GM19324 (cell line): ENCODE results near the gene FALEC.
"Not testable (repeated sequence)": the region's sequence is repeated elsewhere in the genome, so short reads cannot be mapped to it uniquely, and the experiment has no call there.

Experiments
- ATAC-seq: cut with Tn5 transposase; IDR thresholded peaks from one replicate; pipeline ENCODE4 v1.9.1; 2021; ENCODE audit warnings: mild to moderate bottlenecking, moderate library complexity; ENCODE audit not compliant: unreplicated experiment, low FRiP score

Gene FALEC

DNA sequence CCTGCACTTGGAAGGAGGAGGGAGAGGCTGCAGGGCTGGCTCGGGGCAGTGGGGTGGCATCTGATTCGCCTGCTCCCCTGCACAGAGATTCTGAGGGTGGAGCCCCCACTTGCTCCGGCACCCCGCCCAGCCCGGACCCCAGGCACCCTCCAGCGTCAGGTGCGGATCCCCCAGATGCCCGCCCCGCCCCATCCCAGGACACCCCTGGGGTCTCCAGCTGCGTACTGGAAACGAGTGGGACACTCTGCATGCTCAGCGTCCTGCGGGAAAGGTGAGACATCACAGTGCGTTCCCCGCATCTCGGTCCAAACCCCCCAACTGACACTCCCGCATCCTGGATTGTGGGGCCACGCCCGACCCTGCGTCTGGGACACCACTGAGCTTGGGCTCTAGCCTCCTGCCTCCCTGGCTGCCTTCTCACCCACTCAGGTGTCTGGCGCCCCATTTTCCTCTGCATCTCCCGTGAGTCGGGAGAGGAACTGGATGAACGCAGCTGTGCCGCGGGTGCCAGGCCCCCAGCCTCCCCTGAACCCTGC is 41.6 kb downstream of the FALEC start:
- ATAC-seq, result no peak

DNA sequence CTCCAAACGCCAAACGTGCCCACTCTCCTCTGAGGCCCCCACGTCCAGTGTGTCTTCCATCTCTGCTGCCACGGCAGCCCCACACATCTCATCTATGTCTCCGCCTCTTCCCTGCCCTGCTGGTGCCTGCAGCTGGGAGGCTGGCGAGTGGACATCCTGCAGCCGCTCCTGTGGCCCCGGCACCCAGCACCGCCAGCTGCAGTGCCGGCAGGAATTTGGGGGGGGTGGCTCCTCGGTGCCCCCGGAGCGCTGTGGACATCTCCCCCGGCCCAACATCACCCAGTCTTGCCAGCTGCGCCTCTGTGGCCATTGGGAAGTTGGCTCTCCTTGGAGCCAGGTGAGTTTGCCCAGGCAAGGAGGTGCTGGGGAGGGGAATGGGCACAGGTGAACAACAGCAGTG is 42.3 kb downstream of the FALEC start:
- no peak for ATAC-seq

DNA sequence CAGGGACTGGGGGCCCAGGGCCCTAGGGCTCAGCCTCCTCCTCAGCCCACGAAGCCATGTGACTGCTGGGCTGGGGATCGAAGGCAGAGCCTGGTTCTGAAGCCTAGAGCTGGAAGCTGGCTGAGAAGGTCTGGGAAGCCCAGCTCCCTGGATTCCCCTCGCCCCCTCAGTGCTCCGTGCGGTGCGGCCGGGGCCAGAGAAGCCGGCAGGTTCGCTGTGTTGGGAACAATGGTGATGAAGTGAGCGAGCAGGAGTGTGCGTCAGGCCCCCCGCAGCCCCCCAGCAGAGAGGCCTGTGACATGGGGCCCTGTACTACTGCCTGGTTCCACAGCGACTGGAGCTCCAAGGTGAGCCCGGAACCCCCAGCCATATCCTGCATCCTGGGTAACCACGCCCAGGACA is 42.8 kb downstream of the FALEC start:
- no peak for ATAC-seq

DNA sequence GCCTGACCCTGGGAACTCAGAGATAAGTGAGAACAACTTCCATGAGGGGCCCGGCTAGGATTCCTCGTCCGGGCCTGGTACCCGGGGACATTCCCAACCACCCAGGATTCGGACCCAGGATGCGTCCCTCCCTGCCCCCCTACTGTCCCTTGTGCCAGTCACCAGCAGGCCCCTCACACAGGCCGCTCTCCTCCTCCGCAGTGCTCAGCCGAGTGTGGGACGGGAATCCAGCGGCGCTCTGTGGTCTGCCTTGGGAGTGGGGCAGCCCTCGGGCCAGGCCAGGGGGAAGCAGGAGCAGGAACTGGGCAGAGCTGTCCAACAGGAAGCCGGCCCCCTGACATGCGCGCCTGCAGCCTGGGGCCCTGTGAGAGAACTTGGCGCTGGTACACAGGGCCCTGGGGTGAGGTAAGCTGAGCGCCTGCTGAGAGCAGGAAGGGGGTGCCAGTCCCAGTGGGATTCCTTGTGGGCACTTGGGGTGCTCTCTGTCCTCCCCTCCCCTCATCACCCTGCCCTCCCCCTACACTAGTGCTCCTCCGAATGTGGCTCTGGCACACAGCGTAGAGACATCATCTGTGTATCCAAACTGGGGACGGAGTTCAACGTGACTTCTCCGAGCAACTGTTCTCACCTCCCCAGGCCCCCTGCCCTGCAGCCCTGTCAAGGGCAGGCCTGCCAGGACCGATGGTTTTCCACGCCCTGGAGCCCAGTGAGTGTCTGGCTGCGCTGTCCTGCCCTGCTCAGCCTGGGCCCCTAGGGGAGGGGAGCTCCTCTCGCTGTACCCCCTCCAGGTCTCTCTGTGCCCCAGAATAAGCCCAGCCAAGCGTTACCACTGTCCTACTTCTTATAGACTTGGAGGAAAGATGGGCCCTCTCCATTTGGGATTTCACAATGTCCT is 43.5 kb downstream of the FALEC start:
- no peak for ATAC-seq

DNA sequence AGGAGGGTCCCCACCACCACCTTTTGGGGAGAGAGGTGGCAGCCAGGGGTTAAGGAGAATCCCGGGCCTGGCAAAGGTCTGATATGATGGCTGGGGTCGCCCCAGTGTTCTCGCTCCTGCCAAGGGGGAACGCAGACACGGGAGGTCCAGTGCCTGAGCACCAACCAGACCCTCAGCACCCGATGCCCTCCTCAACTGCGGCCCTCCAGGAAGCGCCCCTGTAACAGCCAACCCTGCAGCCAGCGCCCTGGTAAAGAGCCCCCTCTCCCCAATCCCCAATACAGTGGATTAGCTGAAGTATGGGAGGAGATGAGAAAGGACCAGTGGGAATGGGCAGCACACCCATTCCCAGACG is 44.1 kb downstream of the FALEC start:
- no peak for ATAC-seq

DNA sequence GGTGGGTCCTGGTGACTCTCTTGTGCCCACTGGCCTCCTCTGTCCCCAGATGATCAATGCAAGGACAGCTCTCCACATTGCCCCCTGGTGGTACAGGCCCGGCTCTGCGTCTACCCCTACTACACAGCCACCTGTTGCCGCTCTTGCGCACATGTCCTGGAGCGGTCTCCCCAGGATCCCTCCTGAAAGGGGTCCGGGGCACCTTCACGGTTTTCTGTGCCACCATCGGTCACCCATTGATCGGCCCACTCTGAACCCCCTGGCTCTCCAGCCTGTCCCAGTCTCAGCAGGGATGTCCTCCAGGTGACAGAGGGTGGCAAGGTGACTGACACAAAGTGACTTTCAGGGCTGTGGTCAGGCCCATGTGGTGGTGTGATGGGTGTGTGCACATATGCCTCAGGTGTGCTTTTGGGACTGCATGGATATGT is 44.5 kb downstream of the FALEC start:
- no peak for ATAC-seq

DNA sequence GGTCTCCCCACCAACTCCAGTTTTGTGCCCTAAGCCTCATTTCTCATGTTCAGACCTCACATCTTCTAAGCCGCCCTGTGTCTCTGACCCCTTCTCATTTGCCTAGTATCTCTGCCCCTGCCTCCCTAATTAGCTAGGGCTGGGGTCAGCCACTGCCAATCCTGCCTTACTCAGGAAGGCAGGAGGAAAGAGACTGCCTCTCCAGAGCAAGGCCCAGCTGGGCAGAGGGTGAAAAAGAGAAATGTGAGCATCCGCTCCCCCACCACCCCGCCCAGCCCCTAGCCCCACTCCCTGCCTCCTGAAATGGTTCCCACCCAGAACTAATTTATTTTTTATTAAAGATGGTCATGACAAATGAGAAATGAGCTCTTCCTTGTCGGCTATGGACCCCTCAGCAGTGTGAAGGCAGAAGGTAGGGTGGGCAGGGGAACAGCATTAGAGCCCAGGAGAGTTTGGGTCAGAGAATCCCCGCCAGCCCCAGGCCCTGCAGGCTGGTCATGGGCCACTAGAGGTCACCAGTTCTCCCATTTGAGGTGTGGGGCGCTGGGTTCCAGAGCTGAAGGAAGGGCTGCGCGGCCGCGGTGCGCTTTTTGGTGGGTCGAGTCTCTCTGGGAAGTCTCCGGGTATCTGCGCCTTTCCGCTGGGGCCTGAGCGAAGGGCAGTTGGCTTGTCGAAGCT is 45.2 kb downstream of the FALEC start:
- peak; percentile 25 for ATAC-seq

DNA sequence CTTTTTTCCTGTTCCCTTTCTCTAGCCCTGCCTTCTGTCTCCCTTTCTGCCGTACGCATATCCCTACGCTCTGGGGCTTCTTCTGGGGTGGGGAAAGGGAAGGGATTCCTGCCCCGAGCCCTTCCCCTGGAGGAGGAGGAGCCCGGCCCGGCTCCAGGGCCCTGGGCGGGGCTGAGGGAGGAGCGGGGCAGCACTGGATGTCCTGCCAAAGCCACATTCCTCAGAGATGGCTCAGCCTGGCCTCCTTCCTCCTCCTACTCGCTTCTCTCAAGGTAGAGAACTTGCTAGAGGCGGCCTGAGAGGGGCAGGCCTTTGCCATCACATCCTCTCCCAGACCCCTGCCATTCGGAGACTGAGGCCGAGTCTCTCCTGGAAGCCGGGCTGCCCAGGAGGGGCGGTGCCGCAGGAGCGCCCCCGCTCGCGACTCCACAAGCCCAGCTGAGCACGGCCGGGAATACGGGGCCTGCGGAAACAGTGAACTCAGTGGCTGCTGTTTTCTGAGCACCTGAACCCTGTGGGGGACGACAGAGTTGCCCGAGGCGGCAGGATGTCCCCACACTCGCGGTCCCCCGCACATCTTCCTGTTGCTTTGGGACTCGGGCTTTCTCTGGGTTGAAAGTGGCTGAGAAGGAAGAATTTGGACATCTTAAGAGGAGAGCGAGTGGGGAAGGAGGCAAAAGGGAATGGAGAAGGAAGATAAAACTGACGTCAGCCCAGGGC is 45.9 kb downstream of the FALEC start:
- peak; percentile 6 for ATAC-seq

DNA sequence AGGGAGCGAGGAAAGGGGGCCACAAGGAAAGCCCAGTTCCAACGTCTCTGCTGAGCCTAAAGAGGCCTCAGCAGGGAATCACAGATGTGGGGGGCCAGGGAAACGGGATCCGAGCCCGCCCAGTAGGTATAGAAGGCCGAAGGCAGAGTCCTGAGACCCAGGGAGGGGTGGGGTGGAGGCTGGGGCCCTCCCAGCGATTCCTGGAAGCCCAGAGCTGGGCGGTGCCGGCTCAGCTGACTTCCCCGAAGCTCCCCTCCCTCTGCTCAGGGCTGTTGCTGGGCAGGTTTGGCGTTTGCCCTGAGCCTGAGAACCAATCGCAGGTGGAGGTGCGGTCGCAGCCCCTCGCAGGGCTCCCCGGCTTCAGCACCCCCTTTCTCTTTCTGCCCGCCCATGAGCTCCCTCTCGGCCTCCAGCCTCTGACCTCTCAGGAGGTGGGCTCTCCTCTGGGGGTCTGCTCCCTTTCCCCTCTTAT is 46.5 kb downstream of the FALEC start:
- ATAC-seq, result peak; percentile 54

DNA sequence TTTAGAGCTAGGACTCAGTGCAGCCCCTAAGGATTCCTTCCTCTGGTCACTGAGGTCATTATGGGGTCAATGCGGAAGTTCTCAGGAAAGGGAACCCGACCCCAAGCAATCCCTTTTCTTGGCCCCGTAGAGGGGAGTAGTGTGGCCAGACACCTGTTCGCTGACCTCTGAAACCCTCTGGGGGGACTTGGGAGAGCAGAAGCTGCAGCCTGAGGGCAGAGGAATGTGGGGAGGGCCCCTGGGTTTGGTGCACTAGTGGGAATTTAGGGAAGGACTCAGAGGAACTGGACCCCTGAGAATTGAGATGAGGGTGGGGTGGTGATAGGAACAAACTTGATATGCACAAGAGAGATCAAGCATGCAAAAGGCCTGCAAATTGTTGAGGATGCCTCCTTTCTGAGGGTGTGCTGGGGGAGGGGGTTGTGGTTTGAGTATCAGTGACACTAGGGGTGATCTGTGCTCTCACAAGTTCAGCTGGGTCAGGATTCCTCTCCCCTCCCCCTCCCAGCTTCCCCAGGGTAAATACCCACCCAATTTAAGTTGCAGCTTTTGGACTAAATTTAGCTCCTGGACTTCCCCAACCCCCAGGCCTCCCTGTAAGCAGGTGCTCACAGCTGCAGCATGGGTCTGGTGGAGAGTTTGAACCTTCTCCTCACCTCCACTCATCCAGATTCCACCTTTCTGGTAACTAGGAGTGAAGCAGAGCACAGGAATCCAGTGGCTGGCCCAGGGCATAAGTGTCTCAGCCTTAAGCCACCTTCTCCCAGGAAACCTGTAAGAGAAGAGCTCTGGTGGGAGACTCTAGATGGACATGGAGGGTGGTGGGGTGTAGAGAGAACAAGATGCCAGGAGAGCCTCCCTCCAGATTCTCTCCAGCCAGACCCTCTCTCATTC is 47.1 kb downstream of the FALEC start:
- peak; percentile 39 for ATAC-seq

DNA sequence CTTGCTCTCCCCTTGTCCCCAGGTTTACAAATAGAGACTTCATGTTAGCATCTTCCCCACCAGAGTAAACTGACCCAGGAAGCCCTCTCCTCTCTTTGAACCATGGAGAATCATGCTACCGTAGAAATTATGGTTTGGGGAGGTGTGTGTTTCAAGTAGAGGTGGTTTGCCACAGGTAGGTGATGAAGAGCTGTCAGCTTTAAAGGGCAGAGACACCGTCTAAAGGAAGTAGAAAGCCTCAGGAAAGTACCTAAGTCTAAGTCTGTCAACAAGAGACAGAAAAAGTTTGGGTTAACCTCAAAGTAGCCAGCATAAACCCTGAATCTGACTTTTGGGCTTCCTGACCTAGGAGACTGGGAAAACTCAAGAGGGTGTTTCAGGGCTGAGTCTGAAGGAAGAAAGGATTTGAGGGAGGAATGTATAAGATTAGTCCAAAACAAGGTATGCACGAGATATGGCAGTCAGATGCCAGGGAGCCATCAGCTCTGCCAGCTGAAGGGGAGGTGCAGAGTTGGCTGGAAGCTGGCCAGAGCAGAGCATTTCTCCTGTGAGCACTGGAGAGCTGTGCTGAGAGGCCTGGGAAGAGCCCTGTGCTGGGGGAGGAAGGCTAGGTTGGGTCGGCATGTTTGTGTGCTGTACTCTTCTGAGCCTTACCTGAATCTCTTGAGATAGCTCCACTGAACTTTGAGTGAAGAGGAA is 47.9 kb downstream of the FALEC start:
- no peak for ATAC-seq

DNA sequence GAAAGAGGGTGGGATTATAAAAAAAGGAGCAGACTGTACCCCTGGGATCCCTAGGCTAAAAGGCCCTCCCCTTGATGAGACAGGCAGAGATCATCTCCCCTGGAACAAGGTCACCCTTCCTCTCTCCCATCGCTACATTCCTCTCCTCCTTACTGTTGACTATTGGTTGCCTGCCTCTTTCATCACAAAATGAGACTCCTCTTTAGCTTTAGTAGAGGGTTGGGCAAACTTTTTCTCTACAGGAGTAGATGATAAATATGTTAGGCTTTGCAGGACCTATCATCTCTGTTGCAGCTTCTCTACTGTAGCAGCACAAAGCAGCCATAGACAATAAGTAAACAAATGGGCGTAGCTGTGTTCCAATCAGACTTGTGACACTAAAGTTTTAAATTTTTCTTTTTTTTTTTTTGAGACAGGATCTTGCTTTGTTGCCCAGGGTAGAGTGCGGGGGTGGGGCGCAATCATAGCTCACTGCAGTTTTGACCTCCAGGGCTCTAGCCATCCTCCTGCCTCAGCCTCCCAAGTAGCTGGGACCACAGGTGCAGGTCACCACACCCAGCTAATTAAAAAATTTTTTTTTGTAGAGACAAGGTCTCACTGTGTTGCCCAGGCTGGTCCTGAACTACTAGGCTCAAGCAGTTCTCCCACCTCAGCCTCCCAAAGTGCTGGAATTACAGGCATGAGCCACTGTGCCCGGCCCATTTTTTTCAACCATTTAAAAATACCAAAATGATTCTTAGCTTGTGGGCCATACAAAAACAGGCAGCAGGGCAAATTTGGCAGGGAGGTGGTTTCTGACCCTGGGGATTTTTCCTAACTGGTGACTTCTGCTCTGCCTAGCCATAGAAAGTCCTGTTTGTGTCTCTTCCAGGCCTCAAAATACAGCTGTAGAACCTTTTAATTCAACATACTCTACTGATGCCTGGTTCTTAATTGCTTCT is 48.8 kb downstream of the FALEC start:
- ATAC-seq, result no peak

DNA sequence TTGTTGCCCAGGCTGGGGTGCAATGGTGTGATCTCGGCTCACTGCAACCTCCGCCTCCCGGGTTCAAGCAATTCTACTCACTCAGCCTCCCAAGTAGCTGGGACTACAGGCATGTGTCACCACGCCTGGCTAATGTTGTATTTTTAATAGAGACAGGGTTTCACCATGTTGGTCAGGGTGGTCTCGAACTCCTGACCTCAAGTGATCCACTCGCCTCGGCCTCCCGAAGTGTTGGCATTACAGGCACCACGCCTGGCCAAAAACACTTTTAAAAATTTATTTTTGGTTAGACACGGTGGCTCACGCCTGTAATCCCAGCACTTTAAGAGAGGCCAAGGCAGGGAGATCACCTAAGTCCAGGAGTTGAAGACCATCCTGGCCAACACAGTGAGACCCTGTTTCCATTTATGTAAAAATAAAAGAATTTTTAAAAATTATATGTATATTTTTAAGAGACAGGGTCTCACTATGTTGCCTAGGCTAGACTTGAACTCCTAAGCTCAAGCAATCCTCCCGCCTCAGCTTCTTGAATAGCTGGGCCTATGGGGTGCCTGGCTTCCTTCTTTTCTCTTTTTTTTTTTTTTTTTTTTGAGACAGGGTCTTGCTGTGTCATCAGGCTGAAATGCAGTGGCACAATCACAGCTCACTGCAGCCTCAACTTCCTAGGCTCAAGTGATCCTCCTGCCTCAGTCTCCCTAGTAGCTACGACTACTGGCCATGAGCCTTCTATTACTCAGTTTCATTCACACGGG is 49.9 kb downstream of the FALEC start:
- not testable (repeated sequence) for ATAC-seq

DNA sequence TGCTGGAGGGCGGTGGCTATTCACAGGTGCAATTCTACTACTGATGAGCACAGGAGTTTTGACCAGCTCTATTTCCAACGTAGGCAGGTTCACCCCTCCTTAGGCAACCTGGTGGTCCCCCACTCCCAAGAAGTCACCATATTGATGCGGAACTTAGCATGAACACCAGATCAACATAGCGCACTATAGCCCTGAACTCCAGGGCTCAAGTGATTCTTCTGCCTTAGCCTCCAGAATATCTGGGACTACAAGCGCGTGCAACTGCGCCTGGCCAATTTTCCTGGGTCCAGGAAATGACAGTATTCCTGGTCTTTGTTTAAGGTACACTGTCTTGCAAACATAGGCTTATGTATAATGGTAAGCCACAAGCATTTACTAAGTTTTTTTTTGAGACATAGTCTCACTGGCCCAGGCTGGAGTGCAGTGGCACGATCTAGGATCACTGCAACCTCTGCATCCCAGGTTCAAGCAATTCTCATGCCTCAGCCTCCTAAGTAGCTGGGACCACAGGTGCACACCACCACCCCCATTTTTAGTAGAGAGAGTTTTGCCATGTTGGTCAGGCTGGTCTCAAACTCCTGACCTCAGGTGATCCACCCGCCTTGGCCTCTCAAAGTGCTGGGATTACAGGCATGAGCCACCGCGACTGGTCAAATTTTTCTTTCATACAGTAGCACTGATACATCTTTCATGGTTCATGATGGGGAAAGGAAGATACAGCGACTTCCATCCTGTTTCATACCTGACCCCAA is 51.2 kb downstream of the FALEC start:
- no peak for ATAC-seq

DNA sequence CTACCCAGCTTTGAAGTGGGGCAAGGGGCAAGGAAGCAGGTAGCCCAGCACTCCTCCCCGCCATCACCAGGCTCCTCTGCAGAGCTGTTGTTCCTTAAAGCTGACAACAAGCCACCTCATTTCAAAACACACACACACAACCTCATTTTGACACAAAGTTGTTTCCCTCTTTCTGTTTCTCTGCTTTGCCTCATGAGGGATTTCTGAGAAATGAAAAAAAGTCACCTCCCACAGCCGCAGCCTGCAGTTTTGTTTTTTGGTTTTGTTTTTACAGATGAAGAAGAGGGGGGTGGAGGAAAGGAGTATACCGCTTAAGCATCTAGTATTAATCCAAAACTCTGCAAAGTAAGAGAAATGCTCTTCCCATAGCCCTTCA is 51.8 kb downstream of the FALEC start:
- ATAC-seq, result no peak

DNA sequence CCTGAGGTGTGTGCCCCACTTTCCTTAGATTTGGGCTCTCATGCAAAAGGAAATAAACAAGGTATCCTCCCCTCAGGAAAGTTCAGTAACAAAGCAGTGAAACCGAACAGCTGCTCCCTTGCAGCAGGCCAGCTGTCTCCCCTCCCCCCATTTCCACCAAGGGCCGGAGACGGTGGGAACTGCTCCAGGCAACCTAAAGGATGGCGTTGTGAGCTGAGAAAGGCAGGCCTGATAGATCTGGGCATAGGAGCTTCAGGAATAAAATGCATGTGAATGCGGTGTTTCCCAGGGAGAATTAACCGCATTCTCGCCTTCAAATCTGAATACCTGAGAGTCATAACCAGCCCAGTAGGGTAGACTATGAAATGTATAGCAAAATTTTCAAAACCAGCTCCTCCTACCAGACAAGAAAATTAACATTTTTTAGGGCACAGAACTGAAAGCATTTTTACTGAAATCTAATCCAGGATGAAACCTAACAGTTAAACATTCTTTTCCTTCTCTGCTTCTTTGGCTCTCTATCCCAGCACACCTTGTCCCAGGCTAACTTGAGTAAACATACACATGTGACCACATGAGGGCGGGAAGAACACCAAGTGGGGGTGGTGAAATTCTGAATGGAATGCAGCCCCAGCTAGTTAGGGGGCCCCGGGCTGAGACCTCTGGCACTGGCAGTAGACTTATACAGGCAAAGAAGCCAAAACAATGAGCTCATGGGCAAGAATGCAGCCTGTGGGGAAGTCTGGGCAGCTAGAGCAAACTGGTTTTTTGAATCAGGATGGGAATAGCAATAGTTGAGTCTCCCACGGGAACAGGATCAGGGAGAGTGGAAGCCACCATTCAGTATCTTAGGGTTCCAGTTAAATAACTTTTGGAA is 52.4 kb downstream of the FALEC start:
- no peak for ATAC-seq
